GM18511 (cell line): Measurements from ENCODE around the gene TSC2.

Experiments used
- ATAC-seq: cut with Tn5 transposase; IDR thresholded peaks from one replicate; pipeline ENCODE4 v1.9.1; 2021; ENCODE audit warnings: mild to moderate bottlenecking, moderate library complexity; ENCODE audit not compliant: unreplicated experiment

The TSC2 gene

GRCh38 chr16:2047330-2048115 is at the start of gene TSC2, which contains the start of gene NTHL1:
TSC2 (plus strand) TSS chr16:2047985; CDS start chr16:2048616, 631 bp downstream.
NTHL1 (minus strand) TSS chr16:2047834; CDS start chr16:2047823, 11 bp downstream.
- peak; percentile 95 for ATAC-seq

- ATAC-seq, result no peak
Measured at GRCh38 chr16:1998360-1998835, 49.4 kb upstream of the TSC2 start.

- no peak for ATAC-seq
Measured at GRCh38 chr16:1998852-1999801, 48.7 kb upstream of the TSC2 start.

- ATAC-seq, result no peak
Measured at GRCh38 chr16:1999866-2000514, 47.8 kb upstream of the TSC2 start.

- no peak for ATAC-seq
Measured at GRCh38 chr16:2001035-2001434, 46.8 kb upstream of the TSC2 start.

DNA sequence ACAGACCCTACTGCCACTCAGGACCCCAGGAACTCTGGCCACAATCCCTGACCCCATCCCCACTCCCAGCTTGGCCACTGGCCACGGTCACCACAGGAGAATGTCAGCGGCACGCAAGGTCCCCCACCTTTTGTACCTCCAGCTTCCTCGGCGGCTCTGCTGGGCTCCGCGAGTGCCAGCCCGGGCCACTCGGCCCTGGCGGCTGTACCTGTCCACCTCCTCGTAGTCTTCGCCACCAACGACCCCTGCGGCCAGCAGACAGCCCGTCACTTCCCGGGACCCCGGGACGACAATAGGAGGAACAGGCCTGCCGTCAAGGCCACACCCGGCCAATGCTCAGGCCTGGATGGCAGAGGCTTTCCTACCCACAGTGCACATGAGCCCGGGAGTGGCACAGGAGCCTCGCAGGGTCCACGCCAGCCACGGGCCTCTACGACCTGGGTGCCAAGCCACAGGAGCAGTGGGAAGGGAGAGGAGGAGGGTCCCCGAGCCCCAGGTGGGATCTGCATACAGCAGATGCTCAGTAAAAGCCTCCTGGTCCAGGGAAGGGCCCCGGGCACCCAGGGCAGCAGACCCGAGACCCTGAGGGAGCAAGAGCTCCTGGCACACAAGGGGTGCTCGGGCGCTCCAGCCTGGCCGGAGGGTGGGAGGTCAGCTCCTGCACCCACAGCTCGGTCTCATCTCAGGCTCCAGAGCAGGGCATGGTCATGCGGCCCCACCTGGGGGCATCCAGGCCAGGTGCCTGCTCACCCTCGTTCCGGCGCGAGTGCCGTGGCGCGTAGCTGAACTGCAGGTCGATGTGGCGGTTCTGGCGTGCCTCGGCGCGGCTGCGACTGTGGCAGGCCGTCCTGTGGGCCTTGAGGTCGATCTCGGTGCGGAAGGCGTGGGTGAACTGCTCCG is 46.1 kb upstream of the TSC2 start:
- no peak for ATAC-seq

DNA sequence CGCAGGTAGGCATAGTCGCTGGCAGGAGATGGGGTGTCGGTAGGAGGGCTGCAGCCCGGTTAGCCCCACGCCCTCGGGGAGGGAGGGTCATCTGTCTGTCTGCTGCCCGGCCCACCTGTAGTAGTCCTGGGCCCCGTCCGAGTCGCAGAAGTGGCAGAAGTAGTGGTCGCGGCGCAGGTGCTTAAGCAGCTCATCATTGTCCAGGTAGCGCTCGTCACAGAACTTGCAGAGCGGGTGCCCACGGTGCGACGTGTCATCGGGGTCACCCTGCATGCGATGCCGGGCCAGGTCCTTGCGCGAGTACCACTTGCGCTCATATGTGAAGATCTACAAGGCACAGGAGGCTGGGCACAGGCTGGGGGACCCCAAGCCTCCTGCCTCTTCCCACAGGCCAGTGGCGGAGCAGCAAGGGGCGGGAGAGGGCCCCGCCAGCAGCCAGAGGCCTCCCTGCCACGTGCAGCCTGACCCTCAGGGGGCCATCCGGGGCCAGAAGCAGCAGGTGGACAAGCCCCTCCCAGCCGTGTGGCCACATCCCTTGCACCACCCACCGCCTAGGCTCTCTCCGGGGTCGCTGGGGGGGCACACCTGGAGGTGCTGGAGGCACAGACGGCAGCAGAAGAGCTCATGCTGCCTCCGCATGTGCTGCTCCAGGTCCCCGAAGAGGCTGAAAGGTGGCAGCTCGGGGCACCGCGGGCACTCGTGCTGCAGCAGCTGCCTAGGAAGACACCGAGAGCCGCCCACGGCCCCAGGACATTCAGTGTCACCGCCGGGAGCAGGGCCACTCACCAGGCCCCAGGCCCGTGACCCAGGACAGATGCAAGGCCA is 45.2 kb upstream of the TSC2 start:
- no peak for ATAC-seq

DNA sequence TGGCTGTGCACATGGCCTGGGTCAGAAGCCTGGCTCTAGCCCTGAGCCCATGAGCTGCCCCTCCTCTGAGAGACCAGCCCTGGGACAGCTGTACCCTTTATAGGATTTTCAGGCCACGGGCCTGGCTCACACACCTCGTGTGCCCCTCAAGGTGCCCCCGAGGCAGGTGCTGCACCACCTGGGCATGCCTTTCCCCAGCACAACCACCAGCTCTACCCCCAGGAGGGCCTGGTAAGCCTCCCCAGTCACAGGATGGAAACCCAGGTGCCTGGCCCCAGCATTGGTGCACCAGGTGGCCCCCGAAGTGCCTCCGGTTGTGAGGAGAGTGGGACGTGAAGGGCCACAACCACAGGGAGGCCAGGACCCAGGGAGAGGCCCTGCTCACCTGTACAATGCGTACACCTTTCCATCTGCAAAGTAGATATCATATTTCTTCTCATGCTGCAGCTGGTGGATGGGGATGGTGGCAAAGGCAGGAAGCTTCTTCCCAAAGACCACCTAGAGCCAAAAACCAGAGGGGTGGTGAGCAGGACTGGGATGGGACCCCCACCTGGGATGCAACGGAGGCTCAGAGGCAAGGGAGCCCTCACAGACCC is 44.5 kb upstream of the TSC2 start:
- ATAC-seq, result no peak

GRCh38 chr16:2003827-2004641 is 43.8 kb upstream of the TSC2 start:
- no peak for ATAC-seq

- ATAC-seq, result no peak
Measured at GRCh38 chr16:2004795-2005517, 42.8 kb upstream of the TSC2 start.

DNA sequence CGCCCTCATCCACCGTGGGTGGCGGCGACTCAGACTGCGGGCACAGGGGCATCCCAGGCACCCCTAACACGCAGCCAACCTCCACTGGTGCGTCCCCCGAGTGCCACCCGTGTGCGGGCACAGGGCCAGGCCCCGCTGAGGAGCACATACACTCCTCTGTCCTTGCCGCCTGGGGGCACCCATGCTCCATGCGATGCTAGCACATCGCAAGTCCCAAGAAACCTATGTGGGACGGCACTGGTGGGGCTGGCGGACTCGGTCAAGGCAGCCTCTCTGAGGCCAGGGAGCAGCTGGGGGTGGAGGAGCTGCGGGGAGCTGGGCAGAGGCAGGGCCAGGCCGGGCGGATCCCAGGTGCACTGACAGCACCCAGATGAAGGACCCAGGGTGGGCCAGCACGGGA is 42.1 kb upstream of the TSC2 start:
- ATAC-seq, result no peak

DNA sequence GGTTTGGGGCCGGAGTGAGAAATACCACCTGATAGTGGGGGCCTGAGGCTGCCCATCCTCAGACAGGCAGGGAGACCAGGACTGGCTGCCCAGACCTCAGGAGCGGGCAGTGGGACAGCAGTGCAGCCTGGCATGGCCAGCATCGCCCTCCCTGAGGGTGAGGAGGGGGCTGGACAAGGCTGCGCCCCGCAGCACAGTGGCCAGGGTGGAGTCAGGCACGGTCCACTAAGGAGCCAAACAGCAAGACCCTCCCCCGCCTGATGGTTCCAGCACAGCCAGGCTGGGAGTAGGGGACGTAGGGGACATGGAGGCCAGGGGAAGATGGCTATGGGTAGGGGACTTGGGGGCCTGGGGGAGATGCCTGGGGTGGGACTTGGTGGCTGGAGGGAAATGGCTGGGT is 41.5 kb upstream of the TSC2 start:
- ATAC-seq, result no peak

DNA sequence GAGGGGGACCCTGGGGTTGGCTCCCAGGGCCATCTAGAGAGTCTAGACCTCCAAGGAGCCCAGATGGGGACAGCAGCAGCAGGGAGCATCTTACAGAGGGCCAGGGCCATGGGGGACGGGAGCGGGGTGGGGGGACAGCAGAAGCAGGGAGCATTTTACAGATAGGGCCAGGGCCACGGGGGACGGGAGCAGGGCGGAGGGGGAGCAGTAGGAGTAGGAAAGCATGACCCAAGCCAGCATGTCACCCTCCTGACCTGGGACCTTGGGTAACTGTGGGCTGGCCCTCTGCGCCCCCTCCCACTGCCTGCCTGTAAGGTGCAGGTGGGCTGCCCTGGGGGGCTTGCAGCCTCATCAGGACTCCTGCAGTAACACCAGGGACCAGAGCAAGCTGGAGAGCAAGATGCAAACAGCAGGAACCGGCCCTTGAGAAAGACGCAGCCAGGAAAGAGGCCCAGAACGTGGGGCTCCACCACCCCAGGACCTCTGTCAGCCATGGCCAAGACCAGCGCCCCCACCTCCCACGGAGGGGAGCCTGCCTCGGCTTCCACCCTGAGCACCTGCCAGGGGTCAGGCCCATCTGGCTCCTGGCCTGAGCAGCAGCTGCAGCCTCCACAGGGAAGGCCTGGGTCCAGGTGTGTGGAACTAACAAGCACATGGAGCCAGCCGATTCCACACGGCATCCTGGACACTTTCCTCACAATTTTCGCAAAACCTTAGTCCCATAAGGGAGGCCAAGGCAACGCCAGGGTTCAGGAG is 40.5 kb upstream of the TSC2 start:
- no peak for ATAC-seq

GRCh38 chr16:2008009-2008526 is 39.7 kb upstream of the TSC2 start:
- ATAC-seq, result no peak

DNA sequence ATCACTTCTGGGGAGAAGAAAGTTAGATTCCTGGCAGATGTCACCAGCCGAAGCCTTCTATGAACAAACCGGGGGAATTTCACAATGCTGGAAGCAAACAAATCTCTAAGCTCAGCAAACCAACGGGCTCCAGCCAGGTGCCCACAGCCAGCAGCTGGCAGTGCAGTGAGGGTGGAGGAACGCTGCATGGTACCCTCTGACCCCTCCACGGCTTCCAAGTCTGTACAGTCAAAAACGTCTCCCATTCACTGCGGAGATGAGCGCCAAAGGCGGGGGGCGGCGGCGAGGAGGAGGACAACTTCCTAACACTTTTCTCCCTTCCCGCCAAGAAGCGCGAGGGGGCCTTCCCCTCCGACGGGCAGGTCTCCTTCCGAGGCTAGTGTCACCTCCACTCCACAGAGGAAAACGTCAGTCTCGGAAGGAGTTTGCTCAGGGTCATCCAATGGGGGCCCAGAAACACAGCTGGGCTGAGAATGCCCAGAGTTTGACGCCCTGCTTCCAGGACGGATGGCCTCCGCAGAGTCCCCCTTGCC is 39.1 kb upstream of the TSC2 start:
- ATAC-seq, result no peak

GRCh38 chr16:2009164-2009711 is 38.5 kb upstream of the TSC2 start:
- peak; percentile 30 for ATAC-seq
